Breast epithelium (tissue), 4 donors: ENCODE results near the gene KIR2DL4. TPM values are rescaled to one million over a fixed set of nuclear protein-coding genes. Genes with fewer than 3 reads are reported as not detected.
"Not testable (repeated sequence)": the region's sequence is repeated elsewhere in the genome, so short reads cannot be mapped to it uniquely, and the experiment has no call there.

Experiments
- DNase-seq, 2 donors: peaks; one replicate each; pipeline ENCODE4 v3.0.0-alpha.2; 2019; ENCODE audit warnings: low spot score in 2 of 2
- H3K27ac ChIP-seq, 2 donors: fragments of 200-600 bp; sonication (generic) in 1 of 2; one replicate each; pipeline ENCODE4 v1.5.1; 2016 to 2019; ENCODE audit warnings: mild to moderate bottlenecking in 1 of 2
- H3K27me3 ChIP-seq, 2 donors: fragments of 200-600 bp; sonication (generic) in 1 of 2; one replicate each; pipeline versions ENCODE4 v1.5.1 to v1.6.0; 2017 to 2019; ENCODE audit warnings: control low read depth in 1 of 2, mild to moderate bottlenecking in 1 of 2
- H3K36me3 ChIP-seq: fragments of 200-600 bp; one replicate; pipeline ENCODE4 v1.5.1; 2019
- H3K4me1 ChIP-seq, 2 donors: fragments of 200-600 bp; sonication (generic); one replicate each; pipeline ENCODE4 v1.5.1; 2016 to 2019; ENCODE audit warnings: control low read depth in 1 of 2
- H3K4me3 ChIP-seq, 3 donors: fragments of 200-600 bp; sonication (generic); 1 replicate in 2 of 3; 2 replicates in 1 of 3; pipeline ENCODE4 v1.5.1; 2016 to 2019; ENCODE audit warnings: mild to moderate bottlenecking in 3 of 3, moderate library complexity in 2 of 3
- H3K9me3 ChIP-seq, 2 donors: fragments of 200-600 bp; sonication (generic) in 1 of 2; one replicate each; pipeline ENCODE4 v1.5.1; 2016 to 2019; ENCODE audit warnings: control low read depth in 1 of 2
- POLR2A ChIP-seq: fragments of 450-650 bp; IDR thresholded peaks from one replicate; pipeline ENCODE4 v1.6.1; 2016; ENCODE audit warnings: antibody characterized with exemption, mild to moderate bottlenecking, moderate library complexity
- POLR2AphosphoS5 ChIP-seq, 3 donors: sonication (generic); formaldehyde crosslinking; IDR thresholded peaks; one replicate each; pipeline ENCODE4 v1.6.1; 2017; ENCODE audit warnings: antibody characterized with exemption in 3 of 3
- intact Hi-C: fragments of 100-400 bp; cut with DNase I; formaldehyde crosslinking; loops from one replicate; pipeline ENCODE4 v1.15.1; 2023; ENCODE audit warnings: low total_unique reads
- total RNA-seq, 3 donors: library from RNA; depleted of rRNA; stranded (reverse); fragments of >200 nt; gene quantifications; one replicate each; pipeline ENCODE4 v1.1.0, GENCODE V29; 2016
- TF ChIP-seq, protein P1 (sequence below), 3 donors: fragments of 450-650 bp; IDR thresholded peaks; one replicate each; pipeline ENCODE4 v1.5.1; 2016 to 2017; ENCODE audit warnings: antibody characterized with exemption in 3 of 3, mild to moderate bottlenecking in 3 of 3, moderate library complexity in 3 of 3

Gene KIR2DL4
- total RNA-seq, result under 1 TPM in 1 of 3 donors, not detected in 2; 0.32 TPM

DNA sequence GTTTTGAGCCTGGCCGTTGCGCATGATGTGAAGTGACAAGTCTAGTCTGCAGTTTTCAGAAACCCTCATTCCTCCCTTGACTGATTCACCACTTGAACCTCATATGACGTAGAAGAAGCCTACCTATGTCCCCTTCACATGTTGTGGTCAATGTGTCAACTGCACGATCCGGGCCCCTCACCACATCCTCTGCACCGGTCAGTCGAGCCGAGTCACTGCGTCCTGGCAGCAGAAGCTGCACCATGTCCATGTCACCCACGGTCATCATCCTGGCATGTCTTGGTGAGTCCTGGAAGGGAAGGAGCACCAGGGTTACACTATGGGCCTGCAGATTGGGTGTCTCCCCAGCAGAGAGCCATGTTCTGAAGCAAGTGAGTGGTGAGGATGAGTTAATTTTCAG, at the start of gene KIR2DL4:
KIR2DL4 (plus strand) TSS at position 201 of the 400 bp plus-strand sequence; CDS start at position 243, 42 bp downstream.
- intact Hi-C loops, result no loop called here
- Histone ChIP-seq H3K4me1 (no peaks in the 10 kb centered on the region), H3K36me3 (no peaks in the 10 kb centered on the region), H3K4me3 (no peak within 1 kb of the TSS), H3K9me3 (peaks cover 0 to 4% of the 10 kb centered on the region in 2 donors), H3K27me3 (no peaks in the 10 kb centered on the region), H3K27ac (no peak within 1 kb of the TSS)
- no peak for DNase-seq
- TF ChIP-seq POLR2A (no peak), POLR2AphosphoS5 (IDR thresholded peaks at IDR 0.05) (no peak)
- TF ChIP-seq, protein P1, sequence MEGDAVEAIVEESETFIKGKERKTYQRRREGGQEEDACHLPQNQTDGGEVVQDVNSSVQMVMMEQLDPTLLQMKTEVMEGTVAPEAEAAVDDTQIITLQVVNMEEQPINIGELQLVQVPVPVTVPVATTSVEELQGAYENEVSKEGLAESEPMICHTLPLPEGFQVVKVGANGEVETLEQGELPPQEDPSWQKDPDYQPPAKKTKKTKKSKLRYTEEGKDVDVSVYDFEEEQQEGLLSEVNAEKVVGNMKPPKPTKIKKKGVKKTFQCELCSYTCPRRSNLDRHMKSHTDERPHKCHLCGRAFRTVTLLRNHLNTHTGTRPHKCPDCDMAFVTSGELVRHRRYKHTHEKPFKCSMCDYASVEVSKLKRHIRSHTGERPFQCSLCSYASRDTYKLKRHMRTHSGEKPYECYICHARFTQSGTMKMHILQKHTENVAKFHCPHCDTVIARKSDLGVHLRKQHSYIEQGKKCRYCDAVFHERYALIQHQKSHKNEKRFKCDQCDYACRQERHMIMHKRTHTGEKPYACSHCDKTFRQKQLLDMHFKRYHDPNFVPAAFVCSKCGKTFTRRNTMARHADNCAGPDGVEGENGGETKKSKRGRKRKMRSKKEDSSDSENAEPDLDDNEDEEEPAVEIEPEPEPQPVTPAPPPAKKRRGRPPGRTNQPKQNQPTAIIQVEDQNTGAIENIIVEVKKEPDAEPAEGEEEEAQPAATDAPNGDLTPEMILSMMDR (IDR thresholded peaks at IDR 0.05), result no peak

DNA sequence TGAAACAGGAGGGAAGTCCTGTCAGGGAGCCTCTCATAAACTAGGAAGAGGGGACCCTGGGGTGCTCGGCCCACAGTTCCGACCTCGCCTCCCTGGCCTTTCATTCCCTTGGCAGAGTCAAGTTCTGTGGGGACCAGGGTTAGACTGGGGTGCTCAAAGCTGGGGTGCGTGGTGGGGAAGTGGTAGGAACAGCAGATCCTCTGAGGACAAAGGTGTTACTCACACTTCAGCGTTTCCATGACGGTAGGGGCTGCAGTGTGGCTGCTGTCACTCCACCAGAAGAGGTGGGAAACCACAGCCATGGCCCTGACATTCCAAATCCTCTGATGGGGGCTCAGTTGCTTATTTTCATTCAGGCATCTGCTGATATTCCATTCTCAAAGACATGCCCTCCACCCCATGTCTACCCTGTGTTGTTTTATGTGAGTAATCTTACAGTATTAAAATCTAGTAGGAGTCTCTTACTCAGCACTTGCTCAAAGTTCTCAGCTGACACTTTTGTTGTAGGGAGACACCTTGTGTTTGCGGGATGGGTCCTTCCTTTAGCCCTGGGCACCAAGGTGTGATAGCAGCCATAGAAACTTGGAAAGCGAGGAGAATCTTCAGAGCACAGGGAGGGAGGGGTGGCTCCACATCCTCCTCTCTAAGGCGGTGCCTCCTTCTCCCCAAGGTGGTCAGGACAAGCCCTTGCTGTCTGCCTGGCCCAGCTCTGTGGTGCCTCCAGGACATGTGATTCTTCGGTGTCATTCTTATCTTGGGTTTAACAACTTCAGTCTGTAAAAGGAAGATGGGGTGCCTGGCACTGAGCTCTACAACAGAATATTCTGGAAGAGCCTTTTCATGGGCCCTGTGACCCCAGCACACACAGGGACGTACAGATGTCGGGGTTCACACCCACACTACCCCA, 47.0 kb upstream of the KIR2DL4 start:
- H3K27me3 ChIP-seq, H3K9me3 ChIP-seq, H3K36me3 ChIP-seq, DNase-seq, intact Hi-C loops, H3K27ac ChIP-seq, H3K4me3 ChIP-seq, H3K4me1 ChIP-seq: not testable (repeated sequence)

DNA sequence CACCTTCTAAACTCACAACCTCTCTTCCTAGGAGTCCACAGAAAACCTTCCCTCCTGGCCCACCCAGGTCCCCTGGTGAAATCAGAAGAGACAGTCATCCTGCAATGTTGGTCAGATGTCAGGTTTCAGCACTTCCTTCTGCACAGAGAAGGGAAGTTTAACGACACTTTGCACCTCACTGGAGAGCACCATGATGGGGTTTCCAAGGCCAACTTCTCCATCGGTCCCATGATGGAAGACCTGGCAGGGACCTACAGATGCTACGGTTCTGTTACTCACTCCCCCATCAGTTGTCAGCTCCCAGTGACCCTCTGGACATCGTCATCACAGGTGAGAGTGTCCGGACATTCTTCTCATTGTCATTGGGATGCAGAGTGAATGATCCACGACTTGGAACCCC, 44.8 kb upstream of the KIR2DL4 start:
- intact Hi-C loops, H3K4me1 ChIP-seq, H3K36me3 ChIP-seq, H3K9me3 ChIP-seq, DNase-seq, H3K27ac ChIP-seq, H3K27me3 ChIP-seq, H3K4me3 ChIP-seq: not testable (repeated sequence)

DNA sequence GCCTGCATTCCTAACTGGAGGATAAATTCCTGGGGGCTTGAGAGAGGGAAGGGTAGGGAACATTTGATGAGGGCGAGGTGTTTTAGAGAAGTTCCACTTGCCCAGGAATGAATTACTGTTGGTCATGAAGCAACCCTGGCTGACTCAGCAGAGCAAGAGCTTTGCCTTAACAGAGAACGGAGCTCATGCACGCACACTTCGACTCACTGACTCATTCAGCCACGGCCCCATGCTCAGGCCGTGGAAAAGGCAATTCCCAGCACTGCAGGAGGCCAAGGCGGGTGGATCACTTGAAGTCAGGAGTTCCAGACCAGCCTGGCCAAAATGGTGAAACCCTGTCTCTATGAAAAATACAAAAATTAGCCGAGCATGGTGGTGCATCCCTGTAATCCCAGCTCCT, 39.2 kb upstream of the KIR2DL4 start:
- H3K4me3 ChIP-seq, DNase-seq, intact Hi-C loops: not testable (repeated sequence)

DNA sequence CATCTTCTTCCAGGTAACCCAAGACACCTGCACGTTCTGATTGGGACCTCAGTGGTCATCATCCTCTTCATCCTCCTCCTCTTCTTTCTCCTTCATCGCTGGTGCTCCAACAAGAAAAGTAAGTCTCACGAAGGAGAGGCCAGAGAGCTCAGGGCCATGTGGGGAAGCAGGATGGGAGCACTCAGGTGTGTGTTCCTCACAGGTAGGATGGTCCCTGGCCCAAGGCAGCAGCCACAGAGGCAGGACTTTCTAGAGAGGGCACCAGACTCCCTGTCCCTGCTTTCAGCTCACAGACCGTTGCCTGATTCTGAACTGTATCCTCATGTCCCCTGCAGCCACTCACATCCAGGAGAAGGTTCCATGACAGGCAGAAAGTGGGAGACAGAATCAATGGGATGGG, 36.9 kb upstream of the KIR2DL4 start:
- H3K36me3 ChIP-seq, H3K9me3 ChIP-seq, H3K27ac ChIP-seq, H3K4me1 ChIP-seq, H3K4me3 ChIP-seq, intact Hi-C loops, DNase-seq, H3K27me3 ChIP-seq: not testable (repeated sequence)

More for the DNA sequence above, 39.2 kb upstream of the KIR2DL4 start:
- H3K9me3 ChIP-seq, H3K36me3 ChIP-seq, H3K27me3 ChIP-seq, H3K27ac ChIP-seq, H3K4me1 ChIP-seq: not testable (repeated sequence)

DNA sequence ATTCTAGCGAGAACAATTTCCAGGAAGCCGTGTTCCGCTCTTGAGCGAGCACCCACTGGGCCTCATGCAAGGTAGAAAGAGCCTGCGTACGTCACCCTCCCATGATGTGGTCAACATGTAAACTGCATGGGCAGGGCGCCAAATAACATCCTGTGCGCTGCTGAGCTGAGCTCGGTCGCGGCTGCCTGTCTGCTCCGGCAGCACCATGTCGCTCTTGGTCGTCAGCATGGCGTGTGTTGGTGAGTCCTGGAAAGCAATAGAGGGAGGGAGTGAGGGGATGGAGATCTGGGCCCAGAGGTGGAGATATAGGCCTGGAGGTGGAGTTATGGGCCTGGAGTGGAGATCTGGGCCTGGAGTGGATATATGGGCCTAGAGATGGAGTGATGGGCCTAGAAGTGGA, 33.8 kb upstream of the KIR2DL4 start, which contains the start of gene KIR2DL1:
KIR2DL1 (plus strand) TSS at position 148 of the 400 bp plus-strand sequence; CDS start at position 206, 58 bp downstream.
- H3K36me3 ChIP-seq, H3K4me1 ChIP-seq, DNase-seq, H3K27ac ChIP-seq, H3K27me3 ChIP-seq, H3K9me3 ChIP-seq, H3K4me3 ChIP-seq, intact Hi-C loops: not testable (repeated sequence)

DNA sequence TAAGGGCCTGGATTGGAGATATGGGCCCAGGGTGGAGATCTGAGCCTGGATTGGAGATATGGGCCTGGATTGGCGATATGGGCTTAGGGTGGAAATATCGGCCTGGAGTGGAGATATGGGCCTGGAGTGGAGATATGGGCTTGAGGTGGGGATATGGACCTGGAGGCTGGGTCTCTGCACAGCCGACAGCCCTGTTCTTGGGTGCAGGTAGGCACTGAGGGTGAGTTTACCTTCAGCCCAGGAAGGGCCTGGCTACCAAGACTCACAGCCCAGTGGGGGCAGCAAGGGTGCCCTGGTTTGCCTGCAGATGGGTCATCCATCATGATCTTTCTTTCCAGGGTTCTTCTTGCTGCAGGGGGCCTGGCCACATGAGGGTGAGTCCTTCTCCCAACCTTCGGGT, 32.9 kb upstream of the KIR2DL4 start:
- H3K4me1 ChIP-seq, H3K36me3 ChIP-seq, H3K27me3 ChIP-seq, DNase-seq, H3K9me3 ChIP-seq, H3K4me3 ChIP-seq, intact Hi-C loops, H3K27ac ChIP-seq: not testable (repeated sequence)

DNA sequence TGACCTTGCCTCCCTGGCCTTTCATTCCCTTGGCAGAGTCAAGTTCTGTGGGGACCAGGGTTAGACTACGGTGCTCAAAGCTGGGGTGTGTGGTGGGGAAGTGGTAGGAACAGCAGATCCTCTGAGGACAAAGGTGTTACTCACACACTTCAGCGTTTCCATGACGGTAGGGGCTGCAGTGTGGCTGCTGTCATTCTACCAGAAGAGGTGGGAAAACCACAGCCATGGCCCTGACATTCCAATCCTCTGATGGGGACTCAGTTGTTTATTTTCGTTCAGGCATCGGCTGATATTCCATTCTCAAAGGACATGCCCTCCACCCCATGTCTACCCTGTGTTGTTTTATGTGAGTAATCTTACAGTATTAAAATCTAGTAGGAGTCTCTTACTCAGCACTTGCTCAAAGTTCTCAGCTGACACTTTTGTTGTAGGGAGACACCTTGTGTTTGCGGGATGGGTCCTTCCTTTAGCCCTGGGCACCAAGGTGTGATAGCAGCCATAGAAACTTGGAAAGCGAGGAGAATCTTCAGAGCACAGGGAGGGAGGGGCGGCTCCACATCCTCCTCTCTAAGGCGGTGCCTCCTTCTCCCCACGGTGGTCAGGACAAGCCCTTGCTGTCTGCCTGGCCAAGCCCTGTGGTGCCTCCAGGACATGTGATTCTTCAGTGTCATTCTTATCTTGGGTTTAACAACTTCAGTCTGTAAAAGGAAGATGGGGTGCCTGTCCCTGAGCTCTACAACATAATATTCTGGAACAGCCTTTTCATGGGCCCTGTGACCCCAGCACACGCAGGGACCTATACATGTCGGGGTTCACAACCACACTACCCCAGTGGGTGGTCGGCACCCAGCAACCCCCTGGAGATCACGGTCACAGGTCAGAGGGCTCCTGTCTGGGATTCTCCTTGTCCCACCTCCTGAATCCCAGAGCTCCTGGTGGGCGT, 32.1 kb upstream of the KIR2DL4 start:
- DNase-seq, H3K4me1 ChIP-seq, H3K36me3 ChIP-seq, H3K9me3 ChIP-seq, intact Hi-C loops, H3K4me3 ChIP-seq, H3K27me3 ChIP-seq, H3K27ac ChIP-seq: not testable (repeated sequence)

DNA sequence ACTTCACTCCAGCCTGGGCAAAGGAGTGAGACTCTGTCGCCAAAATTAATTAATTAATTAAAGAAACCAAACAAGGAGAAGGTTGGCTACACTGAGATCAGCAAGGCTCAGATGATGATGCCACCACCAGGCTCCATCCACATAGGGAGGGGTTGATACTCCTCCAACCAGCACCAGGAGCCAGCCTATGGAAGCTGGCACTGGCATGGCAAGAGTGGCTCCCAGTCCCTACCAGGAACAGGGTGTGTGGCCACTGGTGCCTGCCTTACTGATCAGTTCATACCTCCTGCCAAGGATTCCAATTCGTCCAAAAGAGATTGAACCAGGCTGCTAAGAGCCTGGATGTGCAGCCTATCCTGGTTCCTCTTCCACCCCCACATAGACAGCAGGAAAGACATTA, 30.7 kb upstream of the KIR2DL4 start:
- DNase-seq, H3K9me3 ChIP-seq, H3K27ac ChIP-seq, H3K4me1 ChIP-seq, H3K36me3 ChIP-seq, H3K27me3 ChIP-seq, H3K4me3 ChIP-seq, intact Hi-C loops: not testable (repeated sequence)

DNA sequence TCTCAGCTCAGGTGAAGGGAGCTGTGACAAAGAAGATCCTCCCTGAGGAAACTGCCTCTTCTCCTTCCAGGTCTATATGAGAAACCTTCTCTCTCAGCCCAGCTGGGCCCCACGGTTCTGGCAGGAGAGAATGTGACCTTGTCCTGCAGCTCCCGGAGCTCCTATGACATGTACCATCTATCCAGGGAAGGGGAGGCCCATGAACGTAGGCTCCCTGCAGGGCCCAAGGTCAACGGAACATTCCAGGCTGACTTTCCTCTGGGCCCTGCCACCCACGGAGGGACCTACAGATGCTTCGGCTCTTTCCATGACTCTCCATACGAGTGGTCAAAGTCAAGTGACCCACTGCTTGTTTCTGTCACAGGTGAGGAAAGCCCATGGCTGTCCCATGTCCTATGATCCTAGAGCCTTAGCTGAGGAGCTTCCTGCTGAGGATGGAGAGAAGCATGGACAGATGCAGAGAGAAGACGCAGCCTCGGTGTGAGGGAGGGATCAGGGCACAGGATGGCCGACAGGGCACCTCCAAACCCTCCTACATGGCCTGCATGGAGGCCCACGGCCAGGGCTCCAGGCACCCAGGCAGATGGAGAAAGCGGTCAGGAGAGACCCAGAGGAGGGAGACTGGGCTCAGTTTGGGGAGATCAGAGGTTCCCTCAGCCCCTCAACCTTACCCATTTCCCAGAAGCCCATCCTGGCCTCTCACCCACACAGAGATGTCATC, 28.2 kb upstream of the KIR2DL4 start:
- intact Hi-C loops, H3K9me3 ChIP-seq, H3K27ac ChIP-seq, H3K27me3 ChIP-seq, H3K36me3 ChIP-seq, DNase-seq, H3K4me3 ChIP-seq, H3K4me1 ChIP-seq: not testable (repeated sequence)

DNA sequence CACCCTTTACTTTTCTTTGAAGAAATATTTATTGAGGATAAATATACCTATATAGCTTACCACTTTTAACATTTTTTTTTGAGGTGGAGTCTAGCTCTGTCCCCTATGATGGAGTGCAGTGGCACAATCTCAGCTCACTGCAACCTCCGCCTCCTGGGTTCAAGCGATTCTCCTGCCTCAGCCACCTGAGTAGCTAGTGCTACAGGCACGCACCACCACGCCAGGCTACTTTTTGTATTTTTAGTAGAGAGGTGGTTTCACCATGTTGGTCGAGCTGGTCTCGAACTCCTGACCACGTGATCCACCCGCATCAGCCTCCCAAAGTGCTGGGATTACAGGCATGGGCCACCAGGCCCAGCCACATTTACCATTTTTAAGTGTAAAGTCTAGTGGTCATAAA, 27.6 kb upstream of the KIR2DL4 start:
- H3K36me3 ChIP-seq, intact Hi-C loops, H3K9me3 ChIP-seq, DNase-seq, H3K4me1 ChIP-seq, H3K27ac ChIP-seq, H3K4me3 ChIP-seq, H3K27me3 ChIP-seq: not testable (repeated sequence)
